ENCODE data around the gene PEX26. TPM values are rescaled to one million over a fixed set of nuclear protein-coding genes. Genes with fewer than 3 reads are reported as not detected.

The PEX26 gene
- total and polyA plus RNA-seq, 4 donors: 16.9 to 36.9 (median 19.5) TPM

GRCh38 chr22:18067548-18068341, 10.0 kb upstream of the PEX26 start:
- Histone ChIP-seq H3K4me3 (no peak overlapping the region), H3K9ac (ENCODE audit: insufficient read depth in 1 of 2, low read length in 2 of 2) (no peak overlapping the region)

GRCh38 chr22:18068381-18068988, 9.3 kb upstream of the PEX26 start:
- Histone ChIP-seq H3K9me3 (ENCODE audit: control insufficient read depth in 4 of 4, insufficient read depth in 3 of 4, low read length in 3 of 4) (peaks cover 0 to 4% (median 0%) of the 10 kb centered on the region in 4 donors), H3K36me3 (ENCODE audit: control insufficient read depth in 4 of 4, insufficient read depth in 4 of 4, low read length in 4 of 4) (no peaks in the 10 kb centered on the region), H3K27me3 (ENCODE audit: control insufficient read depth in 3 of 3, insufficient read depth in 3 of 3, low read length in 2 of 3) (peaks cover 0 to 5% (median 0%) of the 10 kb centered on the region in 3 donors), H3K4me1 (ENCODE audit: control insufficient read depth in 5 of 5, insufficient read depth in 5 of 5, low read length in 5 of 5) (no peaks in the 10 kb centered on the region), H3K27ac (ENCODE audit: low read depth in 1 of 2, low read length in 1 of 2) (peak overlapping the region in 1 of 2 donors; percentile 26), H3K4me3 (no peak overlapping the region), H3K9ac (ENCODE audit: insufficient read depth in 1 of 2, low read length in 2 of 2) (no peak overlapping the region)
- DNase-seq (no peak), ATAC-seq (ENCODE audit: insufficient read depth, low FRiP score) (no peak)
- no peak for TF ChIP-seq CTCF (IDR thresholded peaks at IDR 0.05; ENCODE audit: control extremely low read depth, extremely low read depth)
- 67 to 73% methylated on average over 3 of the region's 3 CpGs for WGBS, 2 donors

More at GRCh38 chr22:18067548-18068341, 10.0 kb upstream of the PEX26 start:
- H3K9me3 ChIP-seq (ENCODE audit: control insufficient read depth in 4 of 4, insufficient read depth in 3 of 4, low read length in 3 of 4): peaks cover 0 to 4% (median 0%) of the 10 kb centered on the region in 4 donors
- H3K27me3 ChIP-seq (ENCODE audit: control insufficient read depth in 3 of 3, insufficient read depth in 3 of 3, low read length in 2 of 3): peaks cover 0 to 5% (median 0%) of the 10 kb centered on the region in 3 donors
- H3K36me3 ChIP-seq (ENCODE audit: control insufficient read depth in 4 of 4, insufficient read depth in 4 of 4, low read length in 4 of 4): no peaks in the 10 kb centered on the region
- H3K27ac ChIP-seq (ENCODE audit: low read depth in 1 of 2, low read length in 1 of 2): peak overlapping the region in 1 of 2 donors; percentile 26
- DNase-seq (no peak), ATAC-seq (ENCODE audit: insufficient read depth, low FRiP score) (no peak)
- TF ChIP-seq CTCF (IDR thresholded peaks at IDR 0.05; ENCODE audit: control extremely low read depth, extremely low read depth): no peak
- 68 to 80% methylated on average over 14 of the region's 14 CpGs for WGBS, 2 donors
- no peaks in the 10 kb centered on the region for H3K4me1 ChIP-seq (ENCODE audit: control insufficient read depth in 5 of 5, insufficient read depth in 5 of 5, low read length in 5 of 5)

- no peaks in the 10 kb centered on the region for H3K36me3 ChIP-seq (ENCODE audit: control insufficient read depth in 4 of 4, insufficient read depth in 4 of 4, low read length in 4 of 4)
These were observed 8.7 kb upstream of the PEX26 start for GRCh38 chr22:18069041-18069440.

More at GRCh38 chr22:18069041-18069440, 8.7 kb upstream of the PEX26 start:
- Histone ChIP-seq H3K27ac (ENCODE audit: low read depth in 1 of 2, low read length in 1 of 2) (peak overlapping the region in 1 of 2 donors; percentile 26), H3K9ac (ENCODE audit: insufficient read depth in 1 of 2, low read length in 2 of 2) (no peak overlapping the region), H3K4me3 (no peak overlapping the region), H3K4me1 (ENCODE audit: control insufficient read depth in 5 of 5, insufficient read depth in 5 of 5, low read length in 5 of 5) (no peaks in the 10 kb centered on the region), H3K27me3 (ENCODE audit: control insufficient read depth in 3 of 3, insufficient read depth in 3 of 3, low read length in 2 of 3) (peaks cover 0 to 5% (median 0%) of the 10 kb centered on the region in 3 donors), H3K9me3 (ENCODE audit: control insufficient read depth in 4 of 4, insufficient read depth in 3 of 4, low read length in 3 of 4) (peaks cover 0 to 4% (median 0%) of the 10 kb centered on the region in 4 donors)
- DNase-seq (no peak), ATAC-seq (ENCODE audit: insufficient read depth, low FRiP score) (no peak)
- no peak for TF ChIP-seq CTCF (IDR thresholded peaks at IDR 0.05; ENCODE audit: control extremely low read depth, extremely low read depth)
- 83 to 86% methylated on average over 2 of the region's 2 CpGs for WGBS, 2 donors
